ENCODE results near the gene ZDHHC11B. TPM values are rescaled to one million over a fixed set of nuclear protein-coding genes. Genes with fewer than 3 reads are reported as not detected.

The ZDHHC11B gene
- total and polyA plus RNA-seq, 2 of the 13 experiments (the other 11 are each of a cell fraction or from before 2014, with no cell fraction given), result 0.11 to 0.12 TPM

- Histone ChIP-seq H2AFZ (ENCODE audit: low read length) (no peak overlapping the region), H3K79me2 (ENCODE audit: insufficient read depth, low read length) (no peaks in the 10 kb centered on the region), H3K36me3 (replicated peaks in 1 of 2; ENCODE audit: control insufficient read depth in 1 of 2, insufficient read depth in 2 of 2, low read length in 2 of 2) (no peaks in the 10 kb centered on the region), H3K27me3 (ENCODE audit: control insufficient read depth in 1 of 2, insufficient read depth in 2 of 2, low read length in 2 of 2) (peaks cover 3 to 22% of the 10 kb centered on the region in 2 experiments; a peak in 4 of 5 replicates), H3K9ac (ENCODE audit: insufficient read depth, low read depth, low read length) (peak overlapping the region; percentile 64), H3K4me3 (replicated peaks in 1 of 3; ENCODE audit: insufficient read depth in 1 of 3, low read depth in 2 of 3, low read length in 3 of 3) (peak overlapping the region in 1 of 3 experiments; percentile 64; a peak in 1 of 6 replicates), H3K4me1 (ENCODE audit: insufficient read depth, low read length) (peaks cover 45% of the 10 kb centered on the region), H3K4me2 (ENCODE audit: low read depth, low read length) (peak overlapping the region; percentile 93), H3K27ac (ENCODE audit: extremely low read length, insufficient read depth, low read length) (peak overlapping the region; percentile 43), H4K20me1 (ENCODE audit: insufficient read depth, low read length) (no peaks in the 10 kb centered on the region; the same call in 1 of the 2 replicates), H3K9me3 (ENCODE audit: low read length) (no peaks in the 10 kb centered on the region)
- CTCF ChIA-PET (ENCODE audit: low intra/inter-chr PET ratio, low total read pairs), result no interaction called here
- POLR2A ChIA-PET, result interaction anchor here (0.6 kb wide), 1 partner anchor 10 kb away, joined by 3 read pairs; no protein-coding TSS in a partner anchor
- WGBS (ENCODE audit: low lambda C conversion rate), result 0% methylated on average over 8 of the region's 27 CpGs
- in situ Hi-C loops (cut with HindIII; ENCODE audit: extremely low pct_ligation_motif_present, low pct_unique_long_range_greater_than_20kb), result loop anchor here (10.0 kb wide), 1 partner anchor 222 kb away; the partner anchor contains the start of genes BRD9 and TRIP13
- peak; percentile 16 for ATAC-seq
- FAIRE-seq, result peak; percentile 12
- intact Hi-C loops (cut with micrococcal nuclease; ENCODE audit: unreplicated experiment), result loop anchor here (10.0 kb wide), 1 partner anchor 222 kb away; the partner anchor contains the start of genes BRD9 and TRIP13
- TSS peak; percentile 23 for BruUV-seq (replicated peaks)
- peak; percentile 82 for DNase-seq (ENCODE audit: low spot score)
- no peak for TF ChIP-seq ZNF574 (CRISPR knock-in tag; IDR thresholded peaks at IDR 0.05)
- no peak for TF ChIP-seq GATAD2A (CRISPR knock-in tag; IDR thresholded peaks at IDR 0.05)
- no peak for TF ChIP-seq ZNF263 (CRISPR knock-in tag; IDR thresholded peaks at IDR 0.05)
- no peak for TF ChIP-seq MAZ (IDR thresholded peaks at IDR 0.05; ENCODE audit: borderline replicate concordance, low read depth, low read length)
- TF ChIP-seq MAZ (CRISPR knock-in tag; IDR thresholded peaks at IDR 0.05; ENCODE audit: low read depth), result no peak
- no peak for TF ChIP-seq NKX3-1 (CRISPR knock-in tag; IDR thresholded peaks at IDR 0.05)
- no peak for TF ChIP-seq ZNF616 (CRISPR knock-in tag; IDR thresholded peaks at IDR 0.05; ENCODE audit: low read depth)
- TF ChIP-seq ARID4A (CRISPR knock-in tag; IDR thresholded peaks at IDR 0.05; ENCODE audit: borderline replicate concordance), result no peak; the same call in 1 of the 2 replicates
- TF ChIP-seq NR2C2 (CRISPR knock-in tag; IDR thresholded peaks at IDR 0.05; ENCODE audit: borderline replicate concordance), result no peak
- TF ChIP-seq ZNF160 (CRISPR knock-in tag; IDR thresholded peaks at IDR 0.05), result no peak
- TF ChIP-seq CENPT (CRISPR knock-in tag; IDR thresholded peaks at IDR 0.05; ENCODE audit: low read depth), result no peak
- peak; percentile 34 to 97; a peak in 2 of 4 replicates for TF ChIP-seq EP300 (IDR thresholded peaks at IDR 0.05; ENCODE audit: low read depth in 2 of 2, low read length in 2 of 2)
- TF ChIP-seq EP300 (CRISPR knock-in tag; IDR thresholded peaks at IDR 0.05; ENCODE audit: borderline replicate concordance), result no peak
Measured at GRCh38 chr5:672329-673160, 112.0 kb downstream of the ZDHHC11B start.
